A549 treated with GW870086 at 1 μM for 4 hours (cell line): ENCODE data around the gene SPATA31A5. TPM values are rescaled to one million over a fixed set of nuclear protein-coding genes. Genes with fewer than 3 reads are reported as not detected.

Experiments used
- total RNA-seq: library from RNA; stranded (reverse); fragments of 200-300 nt; extraction: Qiagen RNA extraction; gene quantifications from 5 replicates; pipeline ENCODE4 v1.2.3, GENCODE V29; 2022; ENCODE audit warnings: low read depth

The SPATA31A5 gene
- total RNA-seq, result not detected in 5 replicates

DNA sequence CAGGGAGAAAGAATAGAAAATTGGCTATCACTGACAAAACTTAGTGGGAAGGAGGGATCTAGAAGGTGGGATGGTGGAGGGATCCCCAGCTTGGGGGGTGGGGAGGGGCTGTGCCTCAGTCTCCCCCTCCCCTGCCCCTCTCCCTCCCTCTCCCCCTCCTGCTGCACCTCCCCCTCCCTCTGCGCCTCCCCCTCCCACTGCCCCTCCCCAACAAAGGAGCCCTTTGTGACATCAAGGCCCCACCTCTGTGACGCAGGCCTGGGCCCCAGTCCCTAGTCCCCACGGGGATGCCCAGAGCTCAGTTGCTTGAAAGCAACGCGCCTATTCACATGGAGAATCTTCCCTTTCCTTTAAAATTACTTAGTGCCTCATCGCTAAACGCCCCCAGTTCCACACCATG is at the start of gene SPATA31A5:
Gene SPATA31A5 (plus strand): TSS at position 301 of the 400 bp plus-strand sequence. CDS start 29 bp downstream, at position 330.

